Psoas muscle (tissue), 8 donors: Measurements from ENCODE around the gene SIL1. TPM values are rescaled to one million over a fixed set of nuclear protein-coding genes. Genes with fewer than 3 reads are reported as not detected.

Experiments
- ATAC-seq, 4 donors: fragments of 200-7000 bp; cut with Tn5 transposase; one replicate each; pipeline ENCODE4 v1.9.1; 2020; ENCODE audit warnings: moderate library complexity in 3 of 4, mild to moderate bottlenecking in 2 of 4
- DNase-seq, 2 donors: peaks; one replicate each; pipeline ENCODE4 v3.0.0-alpha.2; 2020
- H3K27ac ChIP-seq: fragments of 200-600 bp; one replicate; pipeline ENCODE4 v1.8.0; 2022
- H3K27me3 ChIP-seq, 3 donors: fragments of 200-600 bp in 1 of 3; one replicate each; pipeline versions ENCODE4 v1.6.1 to v1.8.0; 2013 to 2022; ENCODE audit warnings: low read length in 2 of 3, mild to moderate bottlenecking in 2 of 3, moderate library complexity in 1 of 3; ENCODE audit not compliant: insufficient read depth in 3 of 3
- H3K36me3 ChIP-seq, 2 donors: fragments of 200-600 bp in 1 of 2; one replicate each; pipeline versions ENCODE4 v1.6.1 to v1.8.0; 2013 to 2022; ENCODE audit warnings: low read depth in 1 of 2, mild to moderate bottlenecking in 1 of 2, moderate library complexity in 1 of 2; ENCODE audit not compliant: insufficient read depth in 1 of 2
- H3K4me1 ChIP-seq: fragments of 200-600 bp; one replicate; pipeline ENCODE4 v1.8.0; 2022
- H3K4me3 ChIP-seq: fragments of 200-600 bp; one replicate; pipeline ENCODE4 v1.8.0; 2022; ENCODE audit warnings: mild to moderate bottlenecking
- H3K9me3 ChIP-seq: fragments of 200-600 bp; one replicate; pipeline ENCODE4 v1.8.0; 2022
- CTCF ChIP-seq: fragments of 200-600 bp; IDR thresholded peaks from one replicate; pipeline ENCODE4 v1.8.0; 2022; ENCODE audit warnings: antibody characterized with exemption
- WGBS, 3 donors: extraction: QIAGEN DNeasy Blood & Tissue Kit; methylation state at CpG; one replicate each; pipeline versions ENCODE4 v1.1.6 to v1.1.7; 2013; 5-methylcytosine and 5-hydroxymethylcytosine counted together
- intact Hi-C, 2 donors: fragments of 100-400 bp; cut with DNase I; formaldehyde crosslinking; loops; one replicate each; pipeline versions ENCODE4 v1.11.0 to v1.14.2; 2022
- polyA plus RNA-seq, 3 donors: library from polyadenylated mRNA; stranded (reverse); fragments of 200-250 nt; gene quantifications; one replicate each; pipeline ENCODE4 v1.2.3, GENCODE V29; 2013
- total RNA-seq, 4 donors: library from RNA; stranded (reverse); fragmentation: NEBNext Ultra II Directional in 2 of 4; extraction: Animal tissue kit (Norgen Biotek cat#: 25700) in 2 of 4; gene quantifications; one replicate each; pipeline versions ENCODE4 v1.2.1 to v1.2.4, GENCODE V29; 2021 to 2023
- donor health status: healthy with polysubstance abuse.
- donor health status: DM: no; HTN: no; CAD: no; lungs with moderate emphysema.
- donor health status: Bipolar disorder and iron deficiency.
- donor health status: healthy.
- donor health status: DM: yes; HTN: yes; CAD: no.
- donor health status: DM: no; HTN: no; CAD: no.
- donor health status: DM: no; HTN: no; CAD: no.
- donor health status: DM: yes; HTN: yes; CAD: no.

The SIL1 gene
- total and polyA plus RNA-seq, 7 donors = 27.1 to 52.9 (median 41.0) TPM

GRCh38 chr5:139137697-139138096 lies 60.5 kb downstream of the SIL1 start:
- ATAC-seq (peak; percentile 70 to 80 (median 74)), DNase-seq (peak; percentile 30 to 67)
- Histone ChIP-seq H3K4me1 (peaks cover 51% of the 10 kb centered on the region), H3K9me3 (no peaks in the 10 kb centered on the region), H3K27ac (peak overlapping the region; percentile 82), H3K36me3 (no peaks in the 10 kb centered on the region), H3K4me3 (no peak overlapping the region), H3K27me3 (no peaks in the 10 kb centered on the region)
- intact Hi-C loops = loop anchor here (5.0 to 10.0 kb wide), 2 partner anchors 45 to 57 kb away; partner anchors contain the start of gene SIL1 (in 1 of the 2)
- WGBS, 3 donors = 20 to 39% (median 28%) methylated on average over 4 of the region's 4 CpGs
- peak; percentile 18 for TF ChIP-seq CTCF

- 49 to 72% (median 67%) methylated on average over 4 of the region's 4 CpGs for WGBS, 3 donors
- H3K27ac ChIP-seq = no peak overlapping the region
- H3K36me3 ChIP-seq = no peaks in the 10 kb centered on the region
- DNase-seq (no peak), ATAC-seq (no peak)
- H3K4me3 ChIP-seq = no peak overlapping the region
- no peaks in the 10 kb centered on the region for H3K9me3 ChIP-seq
- no peaks in the 10 kb centered on the region for H3K27me3 ChIP-seq
- intact Hi-C loops = loop anchor here (5.0 to 10.0 kb wide), 2 partner anchors 47 to 60 kb away; partner anchors contain the start of gene SIL1 (in 1 of the 2)
- H3K4me1 ChIP-seq = peaks cover 53% of the 10 kb centered on the region
- TF ChIP-seq CTCF = no peak
These were observed 63.3 kb downstream of the SIL1 start for GRCh38 chr5:139134906-139135305.

- H3K27ac ChIP-seq = no peak overlapping the region
- 40 to 50% (median 42%) methylated on average over 2 of the region's 2 CpGs for WGBS, 3 donors
- DNase-seq (no peak), ATAC-seq (no peak)
- intact Hi-C loops = loop anchor here in 1 of 2 donors (10.0 kb wide), 1 partner anchor 62 kb away; the partner anchor contains the start of gene SIL1
- no peak for TF ChIP-seq CTCF
- H3K4me3 ChIP-seq = no peak overlapping the region
- no peaks in the 10 kb centered on the region for H3K27me3 ChIP-seq
- no peaks in the 10 kb centered on the region for H3K36me3 ChIP-seq
- H3K9me3 ChIP-seq = no peaks in the 10 kb centered on the region
- H3K4me1 ChIP-seq = peaks cover 40% of the 10 kb centered on the region
These were observed 64.9 kb downstream of the SIL1 start for GRCh38 chr5:139133282-139133681.

GRCh38 chr5:139132515-139132914 lies 65.7 kb downstream of the SIL1 start:
- no peak for DNase-seq
- H3K9me3 ChIP-seq = no peaks in the 10 kb centered on the region
- H3K27me3 ChIP-seq = no peaks in the 10 kb centered on the region
- WGBS, 3 donors = 23 to 51% (median 24%) methylated on average over 3 of the region's 3 CpGs
- no peak overlapping the region for H3K4me3 ChIP-seq
- no peaks in the 10 kb centered on the region for H3K36me3 ChIP-seq
- H3K4me1 ChIP-seq = peaks cover 34% of the 10 kb centered on the region
- peak overlapping the region; percentile 75 for H3K27ac ChIP-seq
- TF ChIP-seq CTCF = no peak
- peak in 3 of 4 donors; percentile 20 to 41 (median 22) for ATAC-seq
- intact Hi-C loops = loop anchor here in 1 of 2 donors (10.0 kb wide), 1 partner anchor 62 kb away; the partner anchor contains the start of gene SIL1
